Uterus (tissue), 2 donors: ENCODE results near the gene CLCN3.
"Not testable (repeated sequence)": the region's sequence is repeated elsewhere in the genome, so short reads cannot be mapped to it uniquely, and the experiment has no call there.

Experiments
- POLR2A ChIP-seq, 2 donors: fragments of 450-650 bp; IDR thresholded peaks; one replicate each; pipeline ENCODE4 v1.6.1; 2016; ENCODE audit warnings: antibody characterized with exemption in 2 of 2, mild to moderate bottlenecking in 1 of 2, moderate library complexity in 1 of 2
- TF ChIP-seq, protein P1 (sequence below), 4 experiments: fragments of 200-600 bp in 2 of 4; fragments of 450-650 bp in 2 of 4; sonication (generic) in 2 of 4; IDR thresholded peaks; one replicate each; pipeline ENCODE4 v1.5.1; 2016 to 2019; ENCODE audit warnings: antibody characterized with exemption in 4 of 4, mild to moderate bottlenecking in 2 of 4, moderate library complexity in 1 of 4

DNA sequence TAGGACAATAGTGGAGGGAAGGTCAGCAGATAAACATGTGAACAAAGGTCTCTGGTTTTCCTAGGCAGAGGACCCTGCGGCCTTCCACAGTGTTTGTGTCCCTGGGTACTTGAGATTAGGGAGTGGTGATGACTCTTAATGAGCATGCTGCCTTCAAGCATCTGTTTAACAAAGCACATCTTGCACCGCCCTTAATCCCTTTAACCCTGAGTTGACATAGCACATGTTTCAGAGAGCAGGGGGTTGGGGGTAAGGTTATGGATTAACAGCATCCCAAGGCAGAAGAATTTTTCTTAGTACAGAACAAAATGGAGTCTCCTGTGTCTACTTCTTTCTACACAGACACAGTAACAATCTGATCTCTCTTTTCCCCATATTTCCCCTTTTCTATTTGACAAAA, 58.1 kb downstream of the CLCN3 start:
- TF ChIP-seq, protein P1, sequence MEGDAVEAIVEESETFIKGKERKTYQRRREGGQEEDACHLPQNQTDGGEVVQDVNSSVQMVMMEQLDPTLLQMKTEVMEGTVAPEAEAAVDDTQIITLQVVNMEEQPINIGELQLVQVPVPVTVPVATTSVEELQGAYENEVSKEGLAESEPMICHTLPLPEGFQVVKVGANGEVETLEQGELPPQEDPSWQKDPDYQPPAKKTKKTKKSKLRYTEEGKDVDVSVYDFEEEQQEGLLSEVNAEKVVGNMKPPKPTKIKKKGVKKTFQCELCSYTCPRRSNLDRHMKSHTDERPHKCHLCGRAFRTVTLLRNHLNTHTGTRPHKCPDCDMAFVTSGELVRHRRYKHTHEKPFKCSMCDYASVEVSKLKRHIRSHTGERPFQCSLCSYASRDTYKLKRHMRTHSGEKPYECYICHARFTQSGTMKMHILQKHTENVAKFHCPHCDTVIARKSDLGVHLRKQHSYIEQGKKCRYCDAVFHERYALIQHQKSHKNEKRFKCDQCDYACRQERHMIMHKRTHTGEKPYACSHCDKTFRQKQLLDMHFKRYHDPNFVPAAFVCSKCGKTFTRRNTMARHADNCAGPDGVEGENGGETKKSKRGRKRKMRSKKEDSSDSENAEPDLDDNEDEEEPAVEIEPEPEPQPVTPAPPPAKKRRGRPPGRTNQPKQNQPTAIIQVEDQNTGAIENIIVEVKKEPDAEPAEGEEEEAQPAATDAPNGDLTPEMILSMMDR (IDR thresholded peaks at IDR 0.05): not testable (repeated sequence)
- TF ChIP-seq POLR2A (IDR thresholded peaks at IDR 0.05): not testable (repeated sequence)
